Esophagus squamous epithelium (tissue), 4 donors: ENCODE data around the gene KRTAP20-2.

Experiments
- CTCF ChIP-seq, 6 experiments: fragments of 450-650 bp in 4 of 6; fragments of 200-600 bp in 2 of 6; sonication (generic) in 2 of 6; IDR thresholded peaks; one replicate each; pipeline ENCODE4 v1.5.1; 2016 to 2019; ENCODE audit warnings: antibody characterized with exemption in 6 of 6, mild to moderate bottlenecking in 4 of 6, moderate library complexity in 4 of 6
- POLR2A ChIP-seq, 4 donors: fragments of 450-650 bp; IDR thresholded peaks; one replicate each; pipeline ENCODE4 v1.6.1; 2017; ENCODE audit warnings: antibody characterized with exemption in 4 of 4, mild to moderate bottlenecking in 4 of 4, moderate library complexity in 3 of 4

GRCh38 chr21:30620522-30620921, 14.5 kb upstream of the KRTAP20-2 start, which contains the start of gene KRTAP20-4:
- no peak for TF ChIP-seq CTCF (IDR thresholded peaks at IDR 0.05)
- no peak for TF ChIP-seq POLR2A (IDR thresholded peaks at IDR 0.05)
